ENCODE data around the gene TIMM10.

TIMM10 gene

GRCh38 chr11:57481915-57482781 lies 48.4 kb downstream of the TIMM10 start:
- no peak for FAIRE-seq

GRCh38 chr11:57481315-57481714 lies 49.2 kb downstream of the TIMM10 start:
- no peak for FAIRE-seq

GRCh38 chr11:57480409-57481137 lies 50.0 kb downstream of the TIMM10 start:
- no peak for FAIRE-seq

- no peak for FAIRE-seq
These were observed 50.6 kb downstream of the TIMM10 start for GRCh38 chr11:57479911-57480310.

DNA sequence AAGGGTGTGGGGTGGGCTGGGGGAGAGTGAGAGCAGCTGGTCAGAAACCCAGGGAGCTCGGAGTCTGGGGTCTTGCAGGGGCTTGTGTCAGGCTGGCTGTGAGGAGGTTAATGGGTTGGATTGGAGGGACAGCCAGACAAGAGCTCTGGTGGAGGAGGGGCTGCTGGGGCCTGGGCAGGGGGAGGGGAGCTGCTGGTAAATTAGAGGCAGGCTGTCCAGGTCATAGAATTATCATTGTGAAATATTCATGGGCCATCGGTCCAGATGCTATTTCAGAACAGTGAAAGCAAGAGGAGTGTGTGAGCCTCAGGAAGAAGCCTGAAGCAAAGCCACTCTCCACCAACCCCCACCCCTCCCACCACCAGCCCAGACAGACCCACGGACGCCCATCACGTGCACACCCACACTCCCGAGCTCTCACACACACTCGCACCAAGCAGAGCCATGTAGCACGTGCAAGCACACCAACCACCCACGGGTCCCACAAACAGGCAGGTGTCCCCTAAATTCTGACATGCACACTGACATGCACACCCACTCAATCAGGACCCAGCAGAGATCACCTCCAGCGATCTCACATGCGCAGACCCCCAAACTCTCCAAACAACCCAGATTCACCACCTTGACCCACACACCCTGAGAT lies 51.4 kb downstream of the TIMM10 start:
- FAIRE-seq = no peak
